COLO829 (cell line): ENCODE measurements around the gene CABCOCO1.
A peak's percentile ranks its signal among the peaks of the same experiment; 100 is the strongest.

Source experiments
- DNase-seq: peaks from one replicate; pipeline ENCODE4 v3.0.0; 2012; ENCODE audit warnings: low spot score

CABCOCO1 gene

DNA sequence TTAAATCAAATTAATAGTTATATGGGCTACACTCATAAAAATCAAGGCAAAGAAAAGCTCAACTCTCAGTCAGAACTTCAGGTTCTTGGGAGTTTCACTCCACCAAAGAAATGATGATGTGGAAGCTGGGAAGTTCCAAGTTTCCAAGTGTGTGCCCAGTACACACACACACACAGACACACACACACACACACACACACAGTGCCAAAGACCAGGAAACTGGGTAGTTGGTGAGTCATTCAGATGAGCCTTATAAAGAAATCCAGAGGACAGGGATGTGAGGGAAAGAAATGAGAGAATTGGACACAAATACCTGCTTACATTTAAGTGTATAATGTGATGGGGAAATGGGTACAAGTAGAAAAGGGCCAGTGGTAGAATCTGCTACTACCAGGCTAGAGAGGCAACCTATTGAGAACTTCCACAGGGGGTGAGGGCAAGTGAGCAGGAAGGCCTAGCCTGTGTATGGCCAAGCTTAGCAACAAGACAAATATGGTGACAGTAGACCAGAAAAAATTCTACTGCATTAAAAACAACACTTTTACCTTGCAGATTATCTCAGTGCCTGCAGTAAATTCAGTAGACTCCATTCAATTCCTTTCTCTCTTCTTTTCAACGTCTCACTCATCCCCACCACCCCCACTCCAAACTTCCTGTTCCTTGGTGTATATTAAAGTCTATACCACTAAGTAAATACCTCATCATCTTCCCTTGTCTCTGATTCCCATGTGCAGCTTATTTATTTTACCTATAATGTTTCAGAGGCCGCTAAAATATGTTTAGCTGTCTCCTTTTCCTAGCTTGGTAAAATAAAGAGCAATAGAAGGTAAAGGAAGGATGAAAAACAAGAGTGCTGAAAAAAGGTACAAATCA, 95.0 kb downstream of the CABCOCO1 start:
- DNase-seq: no peak

DNA sequence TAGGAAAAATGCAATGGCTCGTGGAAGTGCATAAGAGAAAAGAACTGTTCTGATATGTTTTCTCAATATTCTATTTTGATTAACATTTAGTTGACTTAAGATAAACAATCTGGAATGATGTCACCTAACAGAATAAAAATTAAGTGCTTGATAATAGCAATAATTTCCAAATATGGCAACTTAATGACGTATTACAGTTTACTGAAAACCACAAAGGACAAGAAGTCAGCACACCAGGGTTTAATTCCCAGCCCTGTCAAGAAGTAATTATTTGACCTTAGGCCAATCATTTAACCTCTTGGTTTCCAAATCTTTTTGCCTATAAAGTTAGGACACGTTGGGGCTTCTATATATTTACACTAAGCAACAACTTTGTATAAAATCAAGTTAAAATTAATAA, 95.7 kb downstream of the CABCOCO1 start:
- no peak for DNase-seq

DNA sequence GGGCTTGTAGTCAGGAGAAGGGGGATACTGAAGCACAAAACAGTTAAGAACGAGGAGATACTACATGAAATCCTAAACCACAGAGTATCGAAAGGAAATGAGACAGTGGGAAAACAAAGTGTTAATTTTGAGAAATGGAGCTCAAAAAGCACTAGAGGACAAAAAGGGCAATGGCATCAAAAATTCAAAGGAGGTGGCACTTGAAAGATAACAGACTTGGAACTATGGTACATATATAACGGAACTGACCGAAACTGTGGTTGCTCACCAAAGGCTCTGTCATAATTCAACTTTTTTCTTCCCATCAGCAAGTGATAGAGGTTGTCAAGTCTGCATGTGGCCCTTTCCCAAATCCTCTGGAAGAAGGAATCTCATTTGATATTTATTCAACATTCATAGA, 97.0 kb downstream of the CABCOCO1 start:
- no peak for DNase-seq

DNA sequence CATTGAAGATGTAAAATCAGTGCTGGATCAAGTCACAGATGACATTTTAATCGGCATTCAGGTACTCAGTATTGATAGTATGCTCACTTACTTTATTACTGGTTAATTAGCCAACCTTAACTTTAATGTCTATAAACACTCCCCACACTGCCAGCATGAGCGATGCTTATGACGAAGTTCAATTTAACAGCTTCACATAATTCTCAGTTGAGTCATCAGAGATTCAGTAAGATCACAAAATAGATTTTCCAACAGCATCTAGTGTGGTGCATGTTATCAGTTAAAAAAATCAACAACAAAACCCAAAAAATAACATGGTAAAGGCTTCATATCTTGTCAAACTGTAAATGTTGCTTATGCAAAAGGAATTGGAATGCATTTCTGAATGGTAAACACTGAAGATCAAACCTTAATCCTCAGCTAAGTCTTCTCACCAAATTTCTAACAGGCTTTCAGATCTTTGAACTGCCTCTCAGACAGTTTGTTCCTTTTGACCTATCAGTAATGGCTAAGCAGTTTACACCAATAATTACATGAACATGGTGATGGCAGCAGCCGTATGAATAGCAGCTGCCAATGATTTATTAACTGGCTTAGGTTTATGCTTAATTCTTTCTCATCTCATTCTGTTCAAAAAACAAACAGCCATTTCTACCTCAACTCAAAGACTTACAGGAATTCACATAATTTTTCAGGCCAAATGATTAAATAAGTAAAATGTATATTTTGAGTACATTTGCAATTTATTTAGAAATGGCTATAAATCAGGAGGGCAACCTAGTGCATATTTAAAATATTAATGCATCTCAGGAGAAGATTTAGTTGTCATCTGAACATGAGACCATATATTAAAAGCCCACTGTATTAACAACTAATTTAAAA, 98.5 kb downstream of the CABCOCO1 start:
- peak; percentile 22 for DNase-seq

DNA sequence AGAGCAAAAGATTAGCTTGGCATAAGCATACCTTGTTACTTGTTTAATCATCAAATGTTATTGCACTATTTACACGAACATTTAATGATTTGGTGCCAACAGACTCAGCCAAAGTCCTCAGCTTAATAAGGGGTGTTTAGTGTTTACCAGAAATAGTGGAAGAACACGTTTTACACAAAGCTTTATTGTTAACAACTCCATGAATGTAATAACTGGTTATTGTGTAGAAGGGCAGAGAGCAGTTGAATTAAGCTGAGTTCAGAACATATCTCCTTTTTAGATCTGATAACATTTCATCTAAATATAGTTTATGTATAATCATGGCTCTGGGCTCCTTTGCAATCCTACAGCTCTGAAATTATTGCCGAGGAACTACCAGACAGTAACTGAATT, 99.1 kb downstream of the CABCOCO1 start:
- DNase-seq: peak; percentile 39

DNA sequence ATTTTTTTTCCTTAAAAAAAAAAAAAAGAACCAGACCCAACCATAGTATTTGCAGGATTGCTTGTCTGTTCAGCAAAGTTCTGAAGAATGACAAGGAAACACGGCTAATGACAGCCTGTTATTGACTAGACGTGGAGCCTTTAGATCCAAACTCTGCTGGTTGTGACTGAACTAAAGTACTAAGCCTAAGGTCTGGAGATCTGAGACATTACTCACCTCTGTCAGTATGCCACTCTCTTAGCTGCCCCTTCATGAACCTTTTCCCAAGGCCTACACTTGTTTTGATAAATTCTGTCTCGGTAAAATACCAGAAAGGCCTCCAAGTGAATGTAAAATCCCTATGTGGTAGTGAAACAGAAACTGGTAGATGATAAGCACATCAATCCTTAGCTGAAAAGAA, 101.0 kb downstream of the CABCOCO1 start:
- DNase-seq: no peak

DNA sequence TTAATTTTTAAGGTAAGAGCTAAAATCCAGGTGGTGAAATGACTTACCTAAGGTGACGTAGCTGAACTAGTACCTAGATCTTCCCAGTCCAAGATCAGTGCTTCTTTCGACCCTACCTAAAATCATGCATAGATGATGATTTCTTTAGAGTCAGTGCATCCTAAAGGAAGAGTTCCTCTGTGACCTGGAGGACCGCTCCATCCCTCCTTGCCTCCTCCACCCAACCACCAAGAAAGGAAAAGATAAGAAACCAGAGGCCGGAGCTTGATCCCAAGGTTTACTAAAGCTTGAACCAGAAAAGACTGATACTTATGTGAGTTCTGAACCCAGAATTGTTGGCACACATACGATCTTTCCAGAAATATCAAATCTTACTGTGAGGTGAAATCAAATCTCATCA, 101.8 kb downstream of the CABCOCO1 start:
- DNase-seq: no peak

DNA sequence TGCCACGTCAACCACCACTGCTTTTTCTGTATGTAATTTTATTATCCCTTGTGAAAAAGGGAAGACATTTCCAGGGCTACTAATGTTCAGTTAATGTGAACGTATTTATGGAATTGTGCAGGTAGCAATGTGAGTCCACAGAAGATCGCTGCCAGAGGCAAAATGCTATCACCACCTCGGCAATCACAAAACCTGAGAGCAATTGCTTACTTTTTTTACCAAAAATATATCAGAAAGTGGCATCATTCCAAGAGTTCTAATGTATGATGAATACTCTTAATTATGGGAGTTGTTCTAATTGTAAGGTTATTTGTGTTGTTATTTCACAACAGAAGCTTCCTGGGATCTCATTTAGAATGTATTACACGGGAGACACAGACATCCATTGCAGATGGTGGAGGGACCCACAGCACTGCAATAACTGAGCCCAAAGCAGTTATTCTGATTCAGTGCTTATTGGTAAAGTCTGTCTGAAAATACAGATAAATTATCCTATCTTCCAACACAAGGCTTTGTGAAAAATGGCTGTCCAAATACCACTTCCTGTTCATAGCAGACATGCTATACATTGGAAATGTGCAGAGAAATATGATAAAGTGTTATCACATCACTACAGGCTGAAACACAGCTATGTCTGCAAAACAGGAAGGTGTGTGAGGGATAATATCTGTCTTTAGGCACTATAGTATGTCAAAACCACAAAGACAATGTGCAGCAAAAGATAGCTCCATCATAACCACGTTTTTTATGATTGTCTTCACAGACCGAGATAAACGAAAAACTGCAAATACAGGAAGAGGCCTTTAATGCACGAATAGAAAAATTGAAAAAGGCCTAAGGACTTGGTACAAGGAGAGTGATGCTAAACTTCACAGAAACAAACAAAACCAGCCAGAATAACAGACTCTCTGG, 102.7 kb downstream of the CABCOCO1 start:
- DNase-seq: no peak

DNA sequence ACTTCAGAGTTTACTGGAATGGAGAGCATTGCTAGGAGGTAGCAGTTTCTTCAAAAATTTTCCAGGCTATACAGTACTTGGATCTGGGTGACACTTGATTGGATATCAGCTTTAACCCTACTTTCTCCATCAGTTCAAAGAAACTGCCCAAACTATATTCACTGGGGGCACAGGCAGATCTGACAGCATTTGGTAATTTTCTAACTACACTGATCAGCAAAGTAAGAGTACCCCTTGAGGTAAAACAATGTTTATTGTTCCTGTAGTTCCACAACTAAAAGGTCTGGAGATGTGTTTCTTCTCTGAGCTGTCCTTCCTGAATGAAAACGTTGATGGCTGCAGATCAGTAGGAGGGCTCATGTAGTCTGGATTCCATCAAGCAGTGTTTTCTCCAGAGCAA, 104.2 kb downstream of the CABCOCO1 start:
- DNase-seq: no peak

DNA sequence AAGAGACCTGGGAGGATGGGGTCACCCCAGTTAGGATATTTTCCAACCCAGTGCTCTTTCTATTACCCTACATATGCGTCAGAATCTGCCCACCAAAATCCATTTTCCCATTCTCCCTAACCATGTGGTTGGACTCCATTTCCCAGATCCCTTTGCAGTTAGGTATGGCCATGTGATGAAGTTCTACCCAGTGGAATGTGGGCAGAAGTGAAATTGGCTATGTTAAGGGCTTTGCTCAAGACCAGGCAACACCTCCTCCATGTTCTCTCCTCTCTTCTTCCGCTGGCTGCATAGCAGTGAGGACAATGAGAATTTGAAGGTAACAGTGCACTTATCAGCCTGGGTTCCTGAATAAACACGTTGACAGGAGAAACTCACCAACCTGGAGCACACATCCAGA, 111.3 kb downstream of the CABCOCO1 start:
- DNase-seq: no peak

DNA sequence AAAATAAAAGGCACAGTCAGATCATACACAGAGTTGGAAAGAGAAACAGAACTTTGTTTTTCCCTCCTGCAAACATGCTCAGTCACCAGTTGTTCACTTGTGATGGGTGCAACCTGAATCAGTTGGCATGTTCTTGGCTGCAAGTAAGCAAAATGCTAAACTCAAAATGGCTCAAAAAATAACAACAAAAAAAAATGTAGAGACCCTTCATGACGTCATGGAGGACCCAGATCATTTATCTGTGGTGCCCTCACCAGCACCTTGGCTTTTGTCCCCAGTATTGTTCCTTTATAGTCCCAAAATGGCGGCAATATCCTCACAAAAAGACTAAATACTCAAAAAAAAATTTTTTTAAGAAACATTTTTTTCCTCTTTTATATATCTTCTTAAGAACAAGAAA, 112.4 kb downstream of the CABCOCO1 start:
- no peak for DNase-seq

DNA sequence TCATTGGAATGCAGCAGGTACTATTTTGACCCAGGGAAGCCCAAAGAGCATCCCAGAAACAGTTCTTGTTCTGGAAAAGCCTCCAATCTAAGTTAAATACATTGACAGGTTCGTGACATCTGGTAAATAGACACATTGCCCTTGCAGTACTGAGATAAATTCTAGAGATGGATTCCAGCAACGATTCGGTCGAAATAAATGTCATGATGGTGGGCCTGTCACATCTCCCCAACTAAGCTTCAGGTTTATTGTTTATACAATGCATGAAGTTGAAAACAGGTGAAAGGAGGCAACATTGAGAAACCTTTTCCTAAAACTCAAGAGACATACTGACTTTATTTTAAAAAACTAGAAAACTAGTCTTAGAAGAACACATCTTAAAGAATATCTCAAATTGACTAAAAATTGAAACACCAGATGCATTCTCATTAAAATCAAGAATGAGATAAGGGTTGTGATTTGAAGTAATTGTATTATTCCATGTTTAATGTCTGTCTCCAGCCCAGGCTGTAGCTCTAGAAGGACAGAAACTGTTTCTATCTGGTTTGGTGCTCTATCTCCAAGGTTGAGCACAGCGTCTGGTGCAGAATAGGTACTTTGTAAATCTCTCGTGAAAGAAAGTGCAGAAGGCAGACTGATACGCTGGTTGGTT, 114.0 kb downstream of the CABCOCO1 start:
- DNase-seq: no peak

DNA sequence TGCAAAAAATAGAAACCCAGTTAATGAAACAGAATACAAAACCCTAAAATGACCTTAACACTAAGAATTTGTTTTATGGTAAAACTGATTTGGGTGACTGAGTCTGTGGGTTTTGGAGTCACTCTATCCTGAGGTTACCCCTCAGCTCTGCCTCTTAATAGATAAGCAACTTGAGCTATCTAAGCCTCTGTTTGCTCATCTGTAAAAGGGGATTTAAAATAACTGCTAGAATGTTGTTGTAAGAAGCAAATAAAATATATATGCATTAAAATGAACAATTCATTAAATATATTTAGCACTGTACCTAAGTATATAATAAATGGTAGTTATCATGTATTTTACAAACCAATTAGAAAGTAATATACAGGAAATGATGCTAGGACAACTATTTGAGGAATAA, 115.4 kb downstream of the CABCOCO1 start:
- no peak for DNase-seq

DNA sequence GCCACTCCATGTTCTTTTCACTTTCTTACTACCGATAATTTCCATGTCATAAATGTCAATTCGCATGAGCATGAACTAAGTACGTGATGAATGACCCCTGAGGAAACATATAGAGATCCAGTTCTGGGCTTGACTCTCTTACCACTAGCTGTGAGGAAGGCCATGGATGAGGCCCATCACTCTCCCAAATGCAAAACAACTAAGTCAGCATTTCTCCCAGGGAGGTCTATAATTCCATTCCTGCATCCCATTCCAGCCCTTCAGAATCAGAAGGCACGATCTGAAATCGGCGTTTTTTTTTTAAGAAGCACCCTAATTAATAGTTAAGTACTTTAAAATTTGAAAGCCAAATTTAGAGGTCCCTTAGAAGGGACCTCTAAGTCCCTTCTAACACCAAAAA, 116.5 kb downstream of the CABCOCO1 start:
- no peak for DNase-seq

DNA sequence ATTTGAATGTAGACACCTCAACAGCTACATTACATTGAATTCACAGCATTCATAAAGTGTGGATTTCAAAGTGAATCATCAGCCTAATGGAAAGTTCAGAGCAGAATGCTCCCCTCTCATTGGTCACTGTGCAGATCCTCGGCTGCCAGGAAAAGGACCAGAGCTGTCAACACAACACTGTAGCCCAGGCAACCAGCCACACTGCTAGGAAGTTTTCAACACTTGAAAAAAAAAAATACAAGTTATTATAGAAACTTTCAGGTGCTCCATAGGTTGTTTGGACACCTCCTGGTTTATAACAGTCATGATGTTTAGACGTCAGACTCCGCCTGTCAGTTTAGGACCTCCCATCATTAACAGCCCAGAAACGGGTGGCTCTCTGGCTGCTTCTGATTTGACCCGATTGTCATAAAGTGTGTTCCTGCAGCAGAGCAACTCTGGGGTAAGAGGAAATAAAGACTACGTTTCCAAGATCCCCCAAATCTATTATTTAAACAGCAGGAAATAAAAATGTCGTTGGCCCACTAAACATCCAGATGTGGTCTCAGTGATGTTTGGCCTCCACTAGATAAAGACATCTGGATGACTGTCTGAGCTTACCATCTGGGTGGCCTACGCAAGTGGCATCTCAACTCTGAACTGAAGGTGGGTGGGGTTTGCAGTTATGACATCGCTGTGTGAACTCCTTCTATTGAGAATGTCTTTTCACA, 117.4 kb downstream of the CABCOCO1 start:
- DNase-seq: peak; percentile 2

DNA sequence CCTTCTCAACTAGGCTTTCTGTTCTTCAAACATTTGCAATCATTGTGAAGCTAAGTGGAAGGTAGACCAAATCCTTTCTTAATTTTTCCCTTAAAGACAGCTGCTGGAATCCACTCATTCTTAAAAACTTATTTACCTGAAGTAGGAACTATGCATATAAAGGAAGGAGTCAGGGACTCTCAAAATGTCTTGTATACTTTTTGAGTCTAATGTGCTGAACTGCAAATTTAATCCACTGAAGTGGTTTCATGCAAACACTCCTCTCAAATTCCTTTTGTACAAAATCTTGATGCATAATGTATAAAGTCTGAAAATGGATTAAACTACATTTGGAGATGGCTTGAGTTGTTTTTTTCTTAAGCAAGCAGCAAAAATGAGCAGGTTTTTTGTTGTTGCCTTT, 118.0 kb downstream of the CABCOCO1 start:
- no peak for DNase-seq

DNA sequence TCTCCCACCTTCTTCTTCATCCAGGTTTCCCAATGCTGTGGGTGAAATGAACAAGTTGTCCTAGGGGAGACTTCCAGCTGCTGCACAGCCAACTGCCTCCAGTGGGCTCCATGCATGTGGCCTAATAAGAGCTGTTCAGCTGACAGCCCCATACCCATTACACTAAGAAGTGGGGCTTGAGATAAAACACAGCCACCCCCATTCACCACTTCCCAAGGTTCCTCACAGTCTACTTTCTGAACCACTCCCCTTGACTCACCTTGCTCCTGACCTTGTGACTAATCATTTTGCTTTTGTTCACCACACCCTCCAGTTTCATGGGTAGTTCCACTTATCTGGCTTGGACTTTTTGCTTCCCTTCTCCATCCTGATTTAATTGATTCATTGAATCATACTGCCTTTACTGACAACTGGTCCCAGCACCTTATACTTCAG, 119.3 kb downstream of the CABCOCO1 start:
- DNase-seq: no peak

DNA sequence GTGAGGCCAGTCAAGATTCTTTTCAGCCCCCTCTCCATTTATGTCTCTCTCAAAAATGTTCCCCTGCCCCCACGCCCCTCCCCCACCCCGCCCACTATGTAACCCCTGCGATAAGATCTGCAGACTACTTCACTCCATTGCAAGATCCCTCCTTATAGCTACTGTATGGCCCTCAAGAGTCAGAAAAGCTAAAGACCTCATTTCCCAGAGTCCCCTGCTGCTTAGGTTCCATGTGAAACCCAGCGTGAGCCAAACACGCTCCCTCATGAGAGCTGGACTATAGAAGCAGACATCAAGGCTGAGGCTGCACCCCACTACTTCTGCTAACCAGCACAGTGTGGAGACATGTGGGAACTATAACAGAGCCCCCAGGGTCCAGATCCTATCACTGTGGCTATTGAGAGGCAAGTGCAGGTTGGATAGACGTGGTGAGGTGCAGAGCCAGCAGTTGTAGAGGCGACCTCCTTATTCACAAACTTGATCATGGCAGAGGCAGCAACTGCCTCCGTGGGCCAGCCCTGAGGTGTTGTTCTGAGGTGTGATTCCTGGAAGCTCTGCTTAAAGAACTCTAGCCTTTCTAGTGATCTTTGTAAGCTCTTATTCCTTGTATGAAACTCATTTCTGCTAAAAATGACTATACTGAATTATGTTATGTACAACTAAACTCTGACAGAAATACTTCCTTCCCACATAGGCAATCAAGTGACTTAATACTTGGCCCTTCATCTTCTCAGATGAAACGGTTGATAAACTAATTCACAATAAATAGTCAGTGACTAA, 121.8 kb downstream of the CABCOCO1 start:
- no peak for DNase-seq

DNA sequence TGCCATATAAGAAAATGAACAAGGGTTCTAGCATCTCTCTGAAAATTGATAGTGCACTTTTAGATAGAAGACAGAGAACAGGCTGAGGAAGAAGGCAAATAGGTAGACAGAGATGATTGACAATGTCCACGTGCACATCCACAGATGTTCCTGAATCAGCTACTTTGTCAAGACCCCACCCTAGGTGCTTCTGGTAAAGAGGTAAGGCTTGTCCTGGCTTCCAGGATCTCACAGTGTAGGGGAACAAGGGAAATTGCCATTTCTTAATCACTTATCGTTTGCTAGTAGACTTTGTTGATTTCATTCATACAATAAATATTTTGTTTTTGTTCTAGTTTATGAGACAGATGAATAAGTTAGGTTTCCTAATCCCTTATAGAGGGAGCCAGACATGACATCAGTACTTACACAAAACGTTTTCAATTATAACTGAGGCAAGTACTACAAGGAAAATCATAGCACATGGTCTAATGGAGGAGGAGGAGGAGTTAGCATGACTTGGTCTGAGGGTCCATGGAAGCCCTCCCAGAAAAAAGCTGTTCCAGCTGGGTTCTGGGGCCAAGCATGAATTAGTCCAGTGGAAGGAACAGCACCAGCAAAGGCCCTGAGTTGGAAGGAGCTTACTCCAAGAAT, 122.9 kb downstream of the CABCOCO1 start:
- no peak for DNase-seq

DNA sequence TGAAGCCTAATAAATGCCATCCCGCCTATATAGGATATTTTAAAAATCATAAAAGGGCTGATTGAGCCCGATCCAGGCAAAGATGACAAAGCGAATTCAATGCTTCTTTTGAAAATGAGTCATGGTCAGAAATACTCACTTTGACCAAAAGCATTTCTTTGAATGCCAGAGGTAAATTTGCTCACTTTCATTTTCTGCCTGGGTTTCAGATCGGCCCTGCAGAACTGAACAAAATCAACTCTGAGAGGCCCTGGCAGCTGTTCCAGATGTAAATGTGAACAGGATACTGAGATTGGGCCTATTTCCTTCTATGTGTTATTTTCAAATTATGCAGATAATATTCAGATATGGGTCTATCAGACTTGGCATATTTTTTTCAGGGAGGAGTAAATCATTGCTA, 124.0 kb downstream of the CABCOCO1 start:
- DNase-seq: peak; percentile 62
